GM18526 (cell line): ENCODE data around the gene LCE2B.

ENCODE experiments used
- POLR2A ChIP-seq: IDR thresholded peaks from 3 replicates; pipeline ENCODE4 v1.6.1; 2011; ENCODE audit not compliant: insufficient read length; ENCODE audit errors: extremely low read depth

The LCE2B gene

GRCh38 chr1:152707860-152708259 lies 21.9 kb downstream of the LCE2B start, which contains the start of gene LCE4A:
TSS of gene LCE4A (plus strand) at chr1:152708160. CDS start at chr1:152709076, 916 bp downstream.
- no peak for TF ChIP-seq POLR2A

- no peak for TF ChIP-seq POLR2A
Observed at GRCh38 chr1:152718238-152718637, 32.3 kb downstream of the LCE2B start.

GRCh38 chr1:152725261-152725660 lies 39.3 kb downstream of the LCE2B start:
- TF ChIP-seq POLR2A: no peak

- no peak for TF ChIP-seq POLR2A
Observed at GRCh38 chr1:152728986-152729385, 43.1 kb downstream of the LCE2B start.

GRCh38 chr1:152735648-152736047 lies 49.7 kb downstream of the LCE2B start:
- no peak for TF ChIP-seq POLR2A
